Kidney (tissue), 14 donors: Measurements from ENCODE around the gene TLK2. TPM values are rescaled to one million over a fixed set of nuclear protein-coding genes. Genes with fewer than 3 reads are reported as not detected.
"Not testable (repeated sequence)": the region's sequence is repeated elsewhere in the genome, so short reads cannot be mapped to it uniquely, and the experiment has no call there.

Source experiments
- DNase-seq, 5 donors: peaks; one replicate each; pipeline ENCODE4 v3.0.0-alpha.2; 2013 to 2020
- FAIRE-seq: peaks from 2 replicates; lab custom pipeline; 2012; peaks lifted over from hg19 to GRCh38; lab: Jason Lieb, UNC
- H3K27ac ChIP-seq, 2 donors: one replicate each; pipeline ENCODE4 v1.7.0; 2013; ENCODE audit warnings: low read depth in 2 of 2, low read length in 2 of 2, inconsistent platforms in 1 of 2
- H3K27me3 ChIP-seq: one replicate; pipeline ENCODE4 v1.7.1; 2013; ENCODE audit warnings: low read length, inconsistent platforms; ENCODE audit not compliant: control insufficient read depth, insufficient read depth
- H3K36me3 ChIP-seq, 3 donors: one replicate each; pipeline versions ENCODE4 v1.7.0 to v1.7.1; 2013; ENCODE audit warnings: low read length in 3 of 3, control low read depth in 1 of 3, inconsistent platforms in 1 of 3; ENCODE audit not compliant: insufficient read depth in 3 of 3, control insufficient read depth in 2 of 3
- H3K4me1 ChIP-seq, 3 donors: one replicate each; pipeline versions ENCODE4 v1.7.0 to v1.7.1; 2013; ENCODE audit warnings: low read length in 3 of 3, inconsistent platforms in 1 of 3, low read depth in 1 of 3; ENCODE audit not compliant: control insufficient read depth in 2 of 3, insufficient read depth in 2 of 3
- H3K4me3 ChIP-seq, 3 donors: one replicate each; pipeline versions ENCODE4 v1.7.0 to v1.8.1; 2013; ENCODE audit warnings: low read length in 3 of 3, control low read depth in 1 of 3, inconsistent platforms in 1 of 3
- H3K9ac ChIP-seq, 3 donors: one replicate each; pipeline versions ENCODE4 v1.7.0 to v1.7.1; 2013; ENCODE audit warnings: low read length in 3 of 3, control low read depth in 1 of 3, inconsistent platforms in 1 of 3
- H3K9me3 ChIP-seq, 3 donors: one replicate each; pipeline versions ENCODE4 v1.7.0 to v1.7.1; 2013; ENCODE audit warnings: low read length in 3 of 3, control low read depth in 1 of 3, inconsistent platforms in 1 of 3; ENCODE audit not compliant: control insufficient read depth in 2 of 3, insufficient read depth in 1 of 3
- CTCF ChIP-seq: IDR thresholded peaks from 3 replicates; pipeline ENCODE4 v1.5.1; 2012; ENCODE audit warnings: mild to moderate bottlenecking, moderate library complexity, borderline replicate concordance; ENCODE audit not compliant: insufficient read depth; ENCODE audit errors: extremely low read depth
- intact Hi-C: fragments of 100-400 bp; cut with DNase I; formaldehyde crosslinking; loops from one replicate; pipeline ENCODE4 v1.11.1; 2022
- polyA plus RNA-seq: library from polyadenylated mRNA; stranded (reverse); fragments of 350-450 nt; fragmentation: Illumina TruSeq; extraction: RNeasy Lipid Tissue Mini Kit (QIAGEN cat#74804); gene quantifications from one replicate; pipeline ENCODE4 v1.2.3, GENCODE V29; 2014; ENCODE audit warnings: low read depth, low replicate concordance; ENCODE audit not compliant: insufficient read depth
- total RNA-seq: library from RNA; stranded (reverse); fragmentation: NEBNext Ultra II Directional; extraction: Animal tissue kit (Norgen Biotek cat#: 25700); gene quantifications from one replicate; pipeline ENCODE4 v1.2.1, GENCODE V29; 2021
- donor health status: control.
- donor health status: control.
- donor health status: control.
- donor health status: control.
- donor health status: control.
- donor health status: DM: yes; HTN: yes; CAD: no.
- donor health status: Normal renal cell carcinoma (clear cell type).

The TLK2 gene
- total and polyA plus RNA-seq, 2 donors from 2014 or later = 15.6 to 43.0 TPM

DNA sequence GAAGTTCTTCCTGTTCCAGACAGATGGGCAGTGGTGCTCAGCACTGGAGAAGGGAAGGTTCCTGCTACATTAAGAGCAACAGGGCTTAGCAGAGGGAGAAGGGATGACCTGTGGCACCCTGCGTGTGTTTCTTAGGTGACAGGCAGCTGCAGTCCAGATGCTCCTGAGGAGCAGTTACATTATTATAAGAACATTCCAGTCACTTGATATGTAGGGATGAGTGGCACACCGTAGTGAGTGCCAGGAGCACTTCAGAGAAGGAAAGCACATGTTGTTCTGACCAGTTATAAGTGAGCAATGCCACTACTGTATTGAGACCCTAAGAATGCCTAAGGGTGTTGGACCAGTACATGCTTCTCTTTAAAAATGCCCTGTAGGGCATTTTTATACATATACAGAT, 108.9 kb downstream of the TLK2 start:
- no peak for FAIRE-seq
- H3K27ac ChIP-seq = no peak overlapping the region
- H3K4me1 ChIP-seq = no peaks in the 10 kb centered on the region
- H3K36me3 ChIP-seq = peaks cover 2 to 15% (median 6%) of the 10 kb centered on the region in 3 donors
- H3K27me3 ChIP-seq = no peaks in the 10 kb centered on the region
- H3K9me3 ChIP-seq = no peaks in the 10 kb centered on the region
- no peak overlapping the region for H3K4me3 ChIP-seq
- TF ChIP-seq CTCF = no peak
- no peak for DNase-seq
- intact Hi-C loops = no loop called here
- no peak overlapping the region for H3K9ac ChIP-seq

DNA sequence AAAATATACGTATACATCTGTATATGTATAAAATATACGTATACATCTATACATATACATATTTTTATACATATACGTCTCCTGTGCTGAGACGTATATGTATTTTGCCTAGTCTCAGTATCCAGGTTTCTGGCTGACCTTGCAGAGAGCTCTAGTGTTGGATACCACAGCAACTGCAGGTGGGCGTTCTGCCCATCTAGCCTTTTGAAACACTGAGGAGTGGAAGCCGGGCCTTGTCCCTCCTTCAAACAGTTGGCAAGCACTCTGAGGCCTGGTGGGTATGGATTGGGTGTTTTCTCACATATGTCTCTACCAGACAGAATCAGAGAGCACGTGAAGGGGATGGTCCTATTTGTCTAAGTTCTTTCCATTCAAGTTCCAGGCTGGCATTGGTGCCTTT, 109.5 kb downstream of the TLK2 start:
- FAIRE-seq (no peak), DNase-seq (no peak)
- intact Hi-C loops = no loop called here
- Histone ChIP-seq H3K27ac (no peak overlapping the region), H3K9me3 (no peaks in the 10 kb centered on the region), H3K4me3 (no peak overlapping the region), H3K9ac (no peak overlapping the region), H3K36me3 (peaks cover 2 to 15% (median 6%) of the 10 kb centered on the region in 3 donors), H3K4me1 (no peaks in the 10 kb centered on the region), H3K27me3 (no peaks in the 10 kb centered on the region)
- no peak for TF ChIP-seq CTCF

GRCh38 chr17:62591333-62591732, 112.7 kb downstream of the TLK2 start:
- H3K36me3 ChIP-seq = peaks cover 2 to 15% (median 6%) of the 10 kb centered on the region in 3 donors

DNA sequence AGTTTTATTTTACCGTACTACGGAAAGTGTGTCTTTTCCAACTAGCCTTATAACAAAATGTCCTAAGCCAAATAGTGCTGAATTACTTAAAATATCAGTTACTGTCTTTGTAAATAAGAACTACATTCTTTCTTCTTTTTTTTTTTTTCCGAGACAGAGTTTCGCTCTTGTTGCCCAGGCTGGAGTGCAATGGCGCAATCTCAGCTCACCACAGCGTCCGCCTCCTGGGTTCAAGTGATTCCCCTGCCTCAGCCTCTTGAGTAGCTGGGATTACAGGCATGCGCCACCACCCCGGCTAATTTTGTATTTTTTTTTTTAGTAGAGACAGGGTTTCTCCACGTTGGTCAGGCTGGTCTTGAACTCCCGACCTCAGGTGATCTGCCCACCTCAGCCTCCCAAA, 113.2 kb downstream of the TLK2 start:
- H3K9me3 ChIP-seq, DNase-seq, H3K27ac ChIP-seq, H3K4me1 ChIP-seq, H3K4me3 ChIP-seq, H3K27me3 ChIP-seq, intact Hi-C loops, FAIRE-seq, H3K9ac ChIP-seq: not testable (repeated sequence)
- H3K36me3 ChIP-seq = peaks cover 6 to 15% (median 6%) of the 10 kb centered on the region in 3 donors

More at GRCh38 chr17:62591333-62591732, 112.7 kb downstream of the TLK2 start:
- no peaks in the 10 kb centered on the region for H3K9me3 ChIP-seq
- H3K4me3 ChIP-seq = no peak overlapping the region
- DNase-seq (no peak), FAIRE-seq (no peak)
- no peak overlapping the region for H3K9ac ChIP-seq
- H3K4me1 ChIP-seq = no peaks in the 10 kb centered on the region
- no peak for TF ChIP-seq CTCF
- no peak overlapping the region for H3K27ac ChIP-seq
- intact Hi-C loops = no loop called here
- H3K27me3 ChIP-seq = no peaks in the 10 kb centered on the region
